ENCODE measurements around the gene HOMER1.

The HOMER1 gene

GRCh38 chr5:79546782-79547428 is 33.0 kb upstream of the HOMER1 start:
- H3K9ac ChIP-seq (ENCODE audit: low read length in 5 of 5) = no peak overlapping the region
- no peaks in the 10 kb centered on the region for H3K36me3 ChIP-seq (ENCODE audit: control insufficient read depth in 5 of 5, insufficient read depth in 5 of 5, low read length in 5 of 5)
- no peaks in the 10 kb centered on the region for H3K27me3 ChIP-seq (ENCODE audit: control insufficient read depth in 5 of 5, insufficient read depth in 4 of 5, low read length in 5 of 5)
- H3K4me1 ChIP-seq (ENCODE audit: control insufficient read depth in 5 of 5, insufficient read depth in 5 of 5, low read length in 5 of 5) = peaks cover 0 to 21% (median 14%) of the 10 kb centered on the region in 5 donors
- peaks cover 0 to 1% (median 0%) of the 10 kb centered on the region in 5 donors for H3K9me3 ChIP-seq (ENCODE audit: control insufficient read depth in 5 of 5, low read length in 5 of 5)
- H3K27ac ChIP-seq (ENCODE audit: low read depth, low read length) = no peak overlapping the region
- H3K4me3 ChIP-seq (ENCODE audit: low read depth in 1 of 5, low read length in 5 of 5) = no peak overlapping the region

GRCh38 chr5:79544131-79544530 is 30.2 kb upstream of the HOMER1 start:
- Histone ChIP-seq H3K4me1 (ENCODE audit: control insufficient read depth in 5 of 5, insufficient read depth in 5 of 5, low read length in 5 of 5) (peaks cover 0 to 21% (median 14%) of the 10 kb centered on the region in 5 donors), H3K9me3 (ENCODE audit: control insufficient read depth in 5 of 5, low read length in 5 of 5) (no peaks in the 10 kb centered on the region), H3K9ac (ENCODE audit: low read length in 5 of 5) (no peak overlapping the region), H3K27me3 (ENCODE audit: control insufficient read depth in 5 of 5, insufficient read depth in 4 of 5, low read length in 5 of 5) (no peaks in the 10 kb centered on the region), H3K4me3 (ENCODE audit: low read depth in 1 of 5, low read length in 5 of 5) (no peak overlapping the region), H3K27ac (ENCODE audit: low read depth, low read length) (no peak overlapping the region), H3K36me3 (ENCODE audit: control insufficient read depth in 5 of 5, insufficient read depth in 5 of 5, low read length in 5 of 5) (no peaks in the 10 kb centered on the region)

- H3K9ac ChIP-seq (ENCODE audit: low read length in 5 of 5) = no peak overlapping the region
- H3K36me3 ChIP-seq (ENCODE audit: control insufficient read depth in 5 of 5, insufficient read depth in 5 of 5, low read length in 5 of 5) = no peaks in the 10 kb centered on the region
These were observed 27.0 kb upstream of the HOMER1 start for GRCh38 chr5:79540939-79541338.

GRCh38 chr5:79536193-79536906 is 22.4 kb upstream of the HOMER1 start:
- Histone ChIP-seq H3K36me3 (ENCODE audit: control insufficient read depth in 5 of 5, insufficient read depth in 5 of 5, low read length in 5 of 5) (no peaks in the 10 kb centered on the region), H3K9me3 (ENCODE audit: control insufficient read depth in 5 of 5, low read length in 5 of 5) (no peaks in the 10 kb centered on the region), H3K9ac (ENCODE audit: low read length in 5 of 5) (no peak overlapping the region), H3K4me1 (ENCODE audit: control insufficient read depth in 5 of 5, insufficient read depth in 5 of 5, low read length in 5 of 5) (no peaks in the 10 kb centered on the region), H3K27me3 (ENCODE audit: control insufficient read depth in 5 of 5, insufficient read depth in 4 of 5, low read length in 5 of 5) (no peaks in the 10 kb centered on the region), H3K4me3 (ENCODE audit: low read depth in 1 of 5, low read length in 5 of 5) (no peak overlapping the region), H3K27ac (ENCODE audit: low read depth, low read length) (no peak overlapping the region)

More at GRCh38 chr5:79540939-79541338, 27.0 kb upstream of the HOMER1 start:
- Histone ChIP-seq H3K9me3 (ENCODE audit: control insufficient read depth in 5 of 5, low read length in 5 of 5) (no peaks in the 10 kb centered on the region), H3K4me3 (ENCODE audit: low read depth in 1 of 5, low read length in 5 of 5) (no peak overlapping the region), H3K4me1 (ENCODE audit: control insufficient read depth in 5 of 5, insufficient read depth in 5 of 5, low read length in 5 of 5) (peaks cover 0 to 15% (median 8%) of the 10 kb centered on the region in 5 donors), H3K27ac (ENCODE audit: low read depth, low read length) (no peak overlapping the region), H3K27me3 (ENCODE audit: control insufficient read depth in 5 of 5, insufficient read depth in 4 of 5, low read length in 5 of 5) (no peaks in the 10 kb centered on the region)

GRCh38 chr5:79535477-79536192 is 21.7 kb upstream of the HOMER1 start:
- H3K4me1 ChIP-seq (ENCODE audit: control insufficient read depth in 5 of 5, insufficient read depth in 5 of 5, low read length in 5 of 5) = no peaks in the 10 kb centered on the region
- no peaks in the 10 kb centered on the region for H3K36me3 ChIP-seq (ENCODE audit: control insufficient read depth in 5 of 5, insufficient read depth in 5 of 5, low read length in 5 of 5)
- no peaks in the 10 kb centered on the region for H3K9me3 ChIP-seq (ENCODE audit: control insufficient read depth in 5 of 5, low read length in 5 of 5)
- no peak overlapping the region for H3K9ac ChIP-seq (ENCODE audit: low read length in 5 of 5)
- no peaks in the 10 kb centered on the region for H3K27me3 ChIP-seq (ENCODE audit: control insufficient read depth in 5 of 5, insufficient read depth in 4 of 5, low read length in 5 of 5)
- H3K4me3 ChIP-seq (ENCODE audit: low read depth in 1 of 5, low read length in 5 of 5) = no peak overlapping the region
- no peak overlapping the region for H3K27ac ChIP-seq (ENCODE audit: low read depth, low read length)

GRCh38 chr5:79529110-79529509 is 15.2 kb upstream of the HOMER1 start:
- Histone ChIP-seq H3K9me3 (ENCODE audit: control insufficient read depth in 5 of 5, low read length in 5 of 5) (peaks cover 2 to 9% (median 5%) of the 10 kb centered on the region in 5 donors), H3K4me1 (ENCODE audit: control insufficient read depth in 5 of 5, insufficient read depth in 5 of 5, low read length in 5 of 5) (no peaks in the 10 kb centered on the region), H3K36me3 (ENCODE audit: control insufficient read depth in 5 of 5, insufficient read depth in 5 of 5, low read length in 5 of 5) (no peaks in the 10 kb centered on the region), H3K4me3 (ENCODE audit: low read depth in 1 of 5, low read length in 5 of 5) (no peak overlapping the region), H3K27ac (ENCODE audit: low read depth, low read length) (no peak overlapping the region), H3K27me3 (ENCODE audit: control insufficient read depth in 5 of 5, insufficient read depth in 4 of 5, low read length in 5 of 5) (no peaks in the 10 kb centered on the region), H3K9ac (ENCODE audit: low read length in 5 of 5) (no peak overlapping the region)

GRCh38 chr5:79527431-79527830 is 13.5 kb upstream of the HOMER1 start:
- Histone ChIP-seq H3K4me1 (ENCODE audit: control insufficient read depth in 5 of 5, insufficient read depth in 5 of 5, low read length in 5 of 5) (no peaks in the 10 kb centered on the region), H3K36me3 (ENCODE audit: control insufficient read depth in 5 of 5, insufficient read depth in 5 of 5, low read length in 5 of 5) (no peaks in the 10 kb centered on the region), H3K9me3 (ENCODE audit: control insufficient read depth in 5 of 5, low read length in 5 of 5) (peaks cover 2 to 9% (median 5%) of the 10 kb centered on the region in 5 donors), H3K4me3 (ENCODE audit: low read depth in 1 of 5, low read length in 5 of 5) (no peak overlapping the region), H3K27me3 (ENCODE audit: control insufficient read depth in 5 of 5, insufficient read depth in 4 of 5, low read length in 5 of 5) (no peaks in the 10 kb centered on the region), H3K9ac (ENCODE audit: low read length in 5 of 5) (no peak overlapping the region), H3K27ac (ENCODE audit: low read depth, low read length) (no peak overlapping the region)

- H3K36me3 ChIP-seq (ENCODE audit: control insufficient read depth in 5 of 5, insufficient read depth in 5 of 5, low read length in 5 of 5) = no peaks in the 10 kb centered on the region
- no peak overlapping the region for H3K4me3 ChIP-seq (ENCODE audit: low read depth in 1 of 5, low read length in 5 of 5)
- H3K4me1 ChIP-seq (ENCODE audit: control insufficient read depth in 5 of 5, insufficient read depth in 5 of 5, low read length in 5 of 5) = no peaks in the 10 kb centered on the region
- H3K27ac ChIP-seq (ENCODE audit: low read depth, low read length) = no peak overlapping the region
- peaks cover 2 to 9% (median 5%) of the 10 kb centered on the region in 5 donors for H3K9me3 ChIP-seq (ENCODE audit: control insufficient read depth in 5 of 5, low read length in 5 of 5)
- H3K9ac ChIP-seq (ENCODE audit: low read length in 5 of 5) = no peak overlapping the region
- no peaks in the 10 kb centered on the region for H3K27me3 ChIP-seq (ENCODE audit: control insufficient read depth in 5 of 5, insufficient read depth in 4 of 5, low read length in 5 of 5)
These were observed 13.0 kb upstream of the HOMER1 start for GRCh38 chr5:79526928-79527327.

GRCh38 chr5:79526493-79526892 is 12.6 kb upstream of the HOMER1 start:
- peaks cover 2 to 9% (median 5%) of the 10 kb centered on the region in 5 donors for H3K9me3 ChIP-seq (ENCODE audit: control insufficient read depth in 5 of 5, low read length in 5 of 5)
- no peaks in the 10 kb centered on the region for H3K27me3 ChIP-seq (ENCODE audit: control insufficient read depth in 5 of 5, insufficient read depth in 4 of 5, low read length in 5 of 5)
- H3K27ac ChIP-seq (ENCODE audit: low read depth, low read length) = no peak overlapping the region
- no peaks in the 10 kb centered on the region for H3K4me1 ChIP-seq (ENCODE audit: control insufficient read depth in 5 of 5, insufficient read depth in 5 of 5, low read length in 5 of 5)
- H3K9ac ChIP-seq (ENCODE audit: low read length in 5 of 5) = no peak overlapping the region
- no peaks in the 10 kb centered on the region for H3K36me3 ChIP-seq (ENCODE audit: control insufficient read depth in 5 of 5, insufficient read depth in 5 of 5, low read length in 5 of 5)
- H3K4me3 ChIP-seq (ENCODE audit: low read depth in 1 of 5, low read length in 5 of 5) = no peak overlapping the region

GRCh38 chr5:79521156-79521555 is 7.2 kb upstream of the HOMER1 start:
- H3K27ac ChIP-seq (ENCODE audit: low read depth, low read length) = no peak overlapping the region
- peaks cover under 1 to 9% (median 5%) of the 10 kb centered on the region in 5 donors for H3K9me3 ChIP-seq (ENCODE audit: control insufficient read depth in 5 of 5, low read length in 5 of 5)
- H3K27me3 ChIP-seq (ENCODE audit: control insufficient read depth in 5 of 5, insufficient read depth in 4 of 5, low read length in 5 of 5) = no peaks in the 10 kb centered on the region
- H3K9ac ChIP-seq (ENCODE audit: low read length in 5 of 5) = no peak overlapping the region
- no peaks in the 10 kb centered on the region for H3K4me1 ChIP-seq (ENCODE audit: control insufficient read depth in 5 of 5, insufficient read depth in 5 of 5, low read length in 5 of 5)
- H3K36me3 ChIP-seq (ENCODE audit: control insufficient read depth in 5 of 5, insufficient read depth in 5 of 5, low read length in 5 of 5) = no peaks in the 10 kb centered on the region
- H3K4me3 ChIP-seq (ENCODE audit: low read depth in 1 of 5, low read length in 5 of 5) = no peak overlapping the region

Measured in subcutaneous abdominal adipose tissue (tissue), 5 donors.